GM18870 (cell line): Measurements from ENCODE around the gene PCSK5.

ENCODE experiments used
- ATAC-seq: cut with Tn5 transposase; IDR thresholded peaks from one replicate; pipeline ENCODE4 v1.9.1; 2021; ENCODE audit warnings: moderate library complexity; ENCODE audit not compliant: unreplicated experiment

Gene PCSK5

DNA sequence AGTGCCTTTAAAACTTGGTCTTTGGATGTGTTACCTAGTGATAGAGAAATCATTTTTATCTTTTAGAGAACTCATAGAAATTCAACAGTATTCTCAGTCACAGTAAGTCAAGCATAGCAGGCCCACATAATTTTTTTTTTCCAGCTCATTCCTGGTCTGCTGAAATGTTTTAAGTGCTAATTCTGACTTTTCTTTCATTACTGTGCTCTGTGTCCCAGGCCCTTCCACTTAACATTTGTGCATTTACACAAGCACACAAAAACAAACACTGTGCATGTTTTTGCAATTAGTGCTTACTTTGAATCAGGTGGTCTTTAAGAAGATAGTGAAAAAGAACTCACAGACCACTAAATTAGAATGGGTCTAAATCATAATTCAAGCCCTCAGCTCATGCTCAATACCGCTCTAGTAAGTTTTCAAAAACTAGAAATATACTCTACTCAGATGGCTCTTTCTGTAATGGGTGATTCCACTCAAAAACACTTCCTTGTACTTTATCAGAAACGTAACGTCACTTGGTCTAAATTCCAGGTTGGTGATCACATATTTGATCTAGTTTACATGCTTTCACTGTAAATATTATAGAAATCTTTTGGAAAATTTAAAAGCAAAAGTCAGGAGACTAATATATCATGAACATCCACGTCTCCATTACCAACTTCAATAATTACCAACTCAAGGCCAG lies 107.8 kb downstream of the PCSK5 start:
- ATAC-seq: no peak

DNA sequence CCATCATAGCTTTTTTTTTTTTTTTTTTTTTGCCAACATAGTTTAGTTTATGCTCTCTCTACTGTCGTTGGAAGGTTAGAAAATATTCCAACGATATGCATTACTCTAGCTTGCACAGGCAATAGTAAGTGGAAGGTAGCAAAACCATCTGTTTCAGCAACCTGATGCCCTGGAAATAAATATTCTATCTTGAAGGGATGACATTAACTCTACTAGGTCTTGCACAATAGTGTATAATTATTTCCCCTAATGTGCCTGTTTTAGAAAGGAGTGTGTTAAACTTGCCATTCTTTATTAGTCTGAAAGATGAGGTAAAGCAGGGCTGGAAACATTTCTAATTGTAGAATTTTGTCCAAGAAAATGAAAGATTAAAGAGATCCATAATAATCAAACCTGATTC lies 111.0 kb downstream of the PCSK5 start:
- ATAC-seq: no peak

- no peak for ATAC-seq
Observed at GRCh38 chr9:76003041-76003440, 112.6 kb downstream of the PCSK5 start.

- ATAC-seq: peak; percentile 89
Observed at GRCh38 chr9:76004526-76004925, 114.1 kb downstream of the PCSK5 start.

DNA sequence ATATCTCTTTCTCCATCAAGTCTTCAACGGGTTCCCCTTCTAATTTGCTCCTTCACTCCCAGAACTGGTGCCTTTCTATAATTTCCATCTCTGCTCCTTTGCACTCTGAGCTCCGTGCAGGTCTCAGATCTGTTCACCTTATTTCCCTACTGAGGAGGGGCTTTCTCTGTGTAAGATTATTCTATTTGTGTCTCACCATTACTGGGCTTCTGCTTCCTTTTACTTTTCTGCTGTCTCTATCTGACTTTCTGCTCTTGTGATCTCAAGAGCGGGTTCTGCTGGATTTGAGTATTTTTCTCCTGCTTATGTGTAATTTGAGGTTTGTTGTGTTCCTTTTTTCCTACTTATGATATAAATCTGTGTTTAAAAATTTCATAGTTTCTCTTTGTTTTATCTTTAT lies 117.5 kb downstream of the PCSK5 start:
- no peak for ATAC-seq

GRCh38 chr9:76013809-76014208 lies 123.3 kb downstream of the PCSK5 start:
- ATAC-seq: no peak

DNA sequence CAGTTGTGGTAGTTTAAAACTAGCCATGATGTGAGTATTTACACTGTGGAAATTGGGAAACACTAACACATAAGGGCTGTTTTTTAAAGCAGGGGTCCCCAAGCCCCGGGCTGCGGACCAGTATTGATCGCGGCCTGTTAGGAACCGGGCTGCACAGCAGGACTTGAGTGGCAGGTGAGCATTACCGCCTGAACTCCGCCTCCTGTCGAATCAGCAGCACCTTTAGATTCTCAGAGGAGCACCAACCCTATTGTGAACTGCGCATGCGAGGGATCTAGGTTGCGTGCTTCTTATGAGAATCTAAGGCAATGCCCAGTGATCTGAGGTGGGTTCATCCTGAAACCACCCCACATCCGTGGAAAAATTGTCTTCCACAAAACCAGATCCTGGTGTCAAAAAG lies 127.8 kb downstream of the PCSK5 start:
- ATAC-seq: no peak

- ATAC-seq: no peak
Observed at GRCh38 chr9:76018761-76019160, 128.3 kb downstream of the PCSK5 start.

DNA sequence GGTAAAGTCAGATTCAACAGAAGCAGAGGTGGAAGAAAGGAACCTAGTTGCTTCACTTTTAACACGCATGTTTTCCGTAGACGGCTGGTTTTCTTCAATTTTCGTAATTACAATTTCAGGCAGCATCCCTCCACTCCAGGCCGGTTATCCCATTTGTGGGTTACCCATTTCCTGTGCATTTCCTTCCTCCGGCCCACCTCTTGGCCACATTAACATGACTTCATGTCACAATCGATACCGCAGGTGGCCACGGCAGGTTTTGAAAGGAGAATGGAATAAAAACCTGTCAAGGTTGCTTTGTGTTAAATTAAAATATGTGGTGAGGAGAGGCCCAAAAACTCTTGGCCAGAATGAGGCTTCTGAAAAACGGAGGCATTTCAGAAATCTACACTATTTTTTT lies 130.2 kb downstream of the PCSK5 start:
- no peak for ATAC-seq

DNA sequence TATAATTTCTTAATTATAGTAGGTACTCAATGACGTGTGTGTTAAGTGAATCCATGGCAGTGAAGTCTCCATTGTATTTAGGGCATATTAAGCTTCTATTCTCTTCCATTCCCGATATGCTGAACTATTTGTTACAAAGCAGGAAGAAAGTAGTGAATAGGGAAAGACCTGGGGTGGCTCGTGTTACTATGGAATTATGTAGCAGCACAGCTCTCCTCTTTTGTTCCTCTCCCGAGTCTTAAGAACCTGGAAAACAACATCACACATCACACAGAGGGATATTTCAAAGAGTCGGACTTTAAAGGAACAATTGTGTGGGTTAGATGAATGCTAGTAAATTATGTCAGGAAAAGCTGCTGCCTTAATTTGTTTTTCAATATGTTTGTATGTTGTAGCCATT lies 131.8 kb downstream of the PCSK5 start:
- no peak for ATAC-seq

DNA sequence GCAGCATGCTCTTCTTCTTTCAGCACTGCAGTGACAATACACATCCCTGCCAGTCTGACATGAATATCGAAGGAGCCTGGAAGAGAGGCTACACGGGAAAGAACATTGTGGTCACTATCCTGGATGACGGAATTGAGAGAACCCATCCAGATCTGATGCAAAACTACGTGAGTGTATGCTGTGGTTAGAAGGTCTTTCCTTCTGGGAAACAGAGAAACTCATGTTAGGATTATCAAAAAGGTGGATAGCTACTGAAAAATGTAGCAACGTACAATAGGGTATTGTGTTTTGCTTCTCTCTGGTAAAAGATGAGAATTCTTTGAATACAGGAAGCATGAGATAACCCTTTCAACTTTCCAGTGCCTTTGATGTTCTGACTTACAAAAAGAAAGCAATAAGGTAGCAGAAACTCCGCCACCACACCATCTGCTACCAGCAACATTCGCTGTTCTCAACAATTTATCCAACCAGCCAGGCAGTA lies 133.3 kb downstream of the PCSK5 start:
- ATAC-seq: no peak

- no peak for ATAC-seq
Observed at GRCh38 chr9:76025286-76025685, 134.8 kb downstream of the PCSK5 start.

- no peak for ATAC-seq
Observed at GRCh38 chr9:76026796-76027195, 136.3 kb downstream of the PCSK5 start.

- no peak for ATAC-seq
Observed at GRCh38 chr9:76027416-76027815, 136.9 kb downstream of the PCSK5 start.

DNA sequence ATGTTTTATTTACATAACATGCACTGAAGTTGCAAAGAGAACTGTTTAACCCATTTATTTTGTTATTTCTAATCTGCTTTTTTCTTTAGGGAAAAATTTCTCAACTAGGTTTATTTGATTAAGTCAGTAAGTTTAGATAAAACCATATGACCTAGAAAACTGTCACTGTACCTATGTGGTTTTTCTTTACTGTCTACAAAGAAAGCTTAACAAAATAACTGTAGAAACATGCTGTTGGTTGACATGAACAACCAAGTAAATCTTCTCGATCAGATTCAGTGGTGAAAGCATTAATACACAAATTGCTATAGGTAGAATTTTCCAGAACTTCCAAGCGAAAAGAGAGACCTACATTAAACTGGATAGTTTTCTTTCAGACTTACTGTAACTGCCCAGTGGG lies 137.4 kb downstream of the PCSK5 start:
- no peak for ATAC-seq

GRCh38 chr9:76032038-76032796 lies 141.7 kb downstream of the PCSK5 start:
- ATAC-seq: no peak

- ATAC-seq: no peak
Observed at GRCh38 chr9:76032797-76033373, 142.4 kb downstream of the PCSK5 start.

DNA sequence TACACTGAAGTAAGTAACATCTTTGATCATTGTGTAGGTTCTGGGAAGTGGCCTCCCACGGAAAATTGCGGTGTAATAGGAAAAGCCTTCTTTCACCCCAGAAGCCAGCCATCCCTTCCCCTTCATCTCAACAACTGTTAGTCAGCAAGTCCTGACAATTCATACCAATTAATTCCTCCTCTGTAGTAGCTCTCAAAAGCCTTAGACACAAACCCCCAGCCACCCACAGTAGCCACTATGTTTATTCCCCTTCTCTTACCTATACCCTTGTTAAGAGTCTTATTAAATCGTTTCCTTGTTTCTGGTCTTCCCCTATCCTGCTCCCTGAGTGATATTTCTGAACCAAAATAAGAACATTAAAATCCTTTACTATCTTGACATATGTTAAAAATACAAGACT lies 143.6 kb downstream of the PCSK5 start:
- no peak for ATAC-seq

DNA sequence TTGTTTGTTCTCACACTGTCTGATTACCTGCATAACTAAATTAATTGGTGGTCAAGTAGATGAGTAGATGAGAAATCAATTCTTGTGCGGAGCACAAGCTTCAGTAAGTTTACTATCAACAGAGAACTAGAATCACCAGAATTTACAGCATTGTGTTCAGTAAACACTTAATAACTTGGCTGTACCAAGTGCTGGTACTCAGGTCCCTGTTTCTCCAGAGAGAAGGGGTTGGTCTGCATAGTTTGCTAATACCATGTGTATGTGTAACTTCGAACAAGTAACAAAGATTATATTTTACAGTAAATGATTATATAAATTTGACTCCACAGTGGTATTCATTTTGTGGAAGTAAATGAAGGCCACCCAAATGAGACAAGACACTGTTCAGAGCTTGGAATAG lies 146.3 kb downstream of the PCSK5 start:
- no peak for ATAC-seq

DNA sequence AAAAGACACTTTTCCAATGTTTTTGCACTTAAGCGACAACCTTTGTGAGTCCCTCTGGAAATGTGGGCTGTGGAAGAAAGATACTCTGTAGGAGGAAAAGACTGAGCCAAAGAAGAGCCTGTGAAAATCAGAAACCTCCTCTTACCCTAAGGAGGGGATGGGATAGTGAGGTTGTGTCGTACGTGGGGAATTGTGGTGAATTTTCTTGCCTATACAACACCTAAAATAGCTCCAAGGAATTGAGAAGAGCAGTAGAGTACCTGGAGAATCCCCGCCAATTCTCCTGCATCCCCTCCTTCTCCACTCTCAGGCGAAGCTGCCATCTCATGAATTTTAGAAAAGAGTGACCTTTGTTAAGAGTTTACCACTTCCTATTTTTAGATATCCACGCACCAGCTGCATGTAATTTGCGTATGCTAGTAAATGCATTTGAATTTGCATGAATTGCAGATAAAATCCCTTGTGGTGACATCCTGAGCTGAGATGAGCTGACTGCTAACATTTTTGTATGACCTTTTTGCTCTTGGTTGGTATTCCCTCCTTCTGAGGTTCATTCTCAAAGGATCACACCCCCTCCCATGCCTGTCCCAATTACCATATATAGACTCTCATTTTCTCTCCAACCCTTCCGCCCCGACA lies 147.2 kb downstream of the PCSK5 start:
- ATAC-seq: no peak

DNA sequence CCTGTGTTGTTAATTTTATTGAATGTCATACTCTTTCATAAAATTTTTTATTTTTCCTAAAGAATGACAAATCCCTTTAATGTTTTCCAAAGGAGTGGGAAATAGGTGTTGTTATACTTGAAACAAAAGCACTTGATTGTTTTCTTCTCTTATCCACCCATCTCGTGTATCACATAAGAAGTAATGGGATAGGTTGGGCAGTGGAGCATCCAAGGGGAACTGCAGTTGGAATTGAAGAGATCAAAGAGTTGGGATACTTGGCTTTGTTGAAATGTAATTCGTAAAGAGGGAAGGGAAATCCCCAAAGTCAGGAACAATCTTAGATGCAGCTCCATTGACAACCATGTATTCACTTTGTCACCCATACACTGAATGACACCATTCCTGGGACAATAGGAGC lies 148.0 kb downstream of the PCSK5 start:
- ATAC-seq: no peak
